Fibroblast of villous mesenchyme (primary cell): ENCODE results near the gene PPFIA2. TPM values are rescaled to one million over a fixed set of nuclear protein-coding genes. Genes with fewer than 3 reads are reported as not detected.

Experiments
- DNase-seq: peaks from one replicate; pipeline ENCODE4 v3.0.0-alpha.2; 2010; ENCODE audit warnings: low read depth
- H3K4me3 ChIP-seq: 2 replicates; pipeline ENCODE4 v1.5.1; 2011; ENCODE audit warnings: low read depth, mild to moderate bottlenecking, low read length
- CTCF ChIP-seq: IDR thresholded peaks from 2 replicates; pipeline ENCODE4 v1.5.1; 2012; ENCODE audit warnings: low read depth, mild to moderate bottlenecking, low read length; ENCODE audit not compliant: insufficient read depth
- total RNA-seq: library from RNA; depleted of rRNA; stranded (reverse); fragments of >200 nt; gene quantifications from 2 replicates; pipeline ENCODE4 v1.2.3, GENCODE V29; 2012

PPFIA2 gene
- total RNA-seq, 1 donor, result 4.7 TPM

- no peak overlapping the region for H3K4me3 ChIP-seq
- DNase-seq, result no peak
- no peak for TF ChIP-seq CTCF
These were observed 319.1 kb downstream of the PPFIA2 start for GRCh38 chr12:81440001-81440400.

- no peak for DNase-seq
- no peak overlapping the region for H3K4me3 ChIP-seq
- TF ChIP-seq CTCF, result no peak
These were observed 319.8 kb downstream of the PPFIA2 start for GRCh38 chr12:81439344-81439743.

- H3K4me3 ChIP-seq, result no peak overlapping the region
- DNase-seq, result no peak
- TF ChIP-seq CTCF, result no peak
These were observed 342.1 kb downstream of the PPFIA2 start for GRCh38 chr12:81417056-81417455.

GRCh38 chr12:81416571-81416970 is 342.6 kb downstream of the PPFIA2 start:
- H3K4me3 ChIP-seq, result no peak overlapping the region
- no peak for DNase-seq
- TF ChIP-seq CTCF, result no peak

GRCh38 chr12:81414441-81414840 is 344.7 kb downstream of the PPFIA2 start:
- no peak for TF ChIP-seq CTCF
- H3K4me3 ChIP-seq, result no peak overlapping the region
- DNase-seq, result no peak

GRCh38 chr12:81412940-81413339 is 346.2 kb downstream of the PPFIA2 start:
- no peak for TF ChIP-seq CTCF
- no peak for DNase-seq
- no peak overlapping the region for H3K4me3 ChIP-seq

GRCh38 chr12:81403348-81403747 is 355.8 kb downstream of the PPFIA2 start:
- no peak for DNase-seq
- TF ChIP-seq CTCF, result no peak
- no peak overlapping the region for H3K4me3 ChIP-seq
